T-helper 2 cell treated with Interferon-gamma antibody and Interleukin-4, amounts not matched to agents 5 μg/mL and 100 μg/mL, for 36 hours (primary cell): ENCODE data around the gene FAM111A.
A peak's percentile ranks its signal among the peaks of the same experiment; 100 is the strongest.

Experiments used
- DNase-seq: peaks from one replicate; pipeline ENCODE4 v3.0.0; 2021; ENCODE audit warnings: low spot score
- H3K27ac Mint-ChIP-seq: one replicate; pipeline ENCODE4 v1.8.0; 2021; ENCODE audit warnings: mild to moderate bottlenecking, mixed read lengths
- H3K27me3 Mint-ChIP-seq: one replicate; pipeline ENCODE4 v1.8.0; 2021; ENCODE audit warnings: low read depth, mixed read lengths
- H3K36me3 Mint-ChIP-seq: one replicate; pipeline ENCODE4 v1.8.0; 2021; ENCODE audit warnings: low read depth, mixed read lengths
- H3K4me1 Mint-ChIP-seq: one replicate; pipeline ENCODE4 v1.8.0; 2021; ENCODE audit warnings: low read depth, mixed read lengths
- H3K4me3 Mint-ChIP-seq: one replicate; pipeline ENCODE4 v1.8.0; 2022; ENCODE audit warnings: mild to moderate bottlenecking, moderate library complexity, mixed read lengths
- H3K9me3 Mint-ChIP-seq: one replicate; pipeline ENCODE4 v1.8.0; 2021; ENCODE audit warnings: mixed read lengths

The FAM111A gene

DNA sequence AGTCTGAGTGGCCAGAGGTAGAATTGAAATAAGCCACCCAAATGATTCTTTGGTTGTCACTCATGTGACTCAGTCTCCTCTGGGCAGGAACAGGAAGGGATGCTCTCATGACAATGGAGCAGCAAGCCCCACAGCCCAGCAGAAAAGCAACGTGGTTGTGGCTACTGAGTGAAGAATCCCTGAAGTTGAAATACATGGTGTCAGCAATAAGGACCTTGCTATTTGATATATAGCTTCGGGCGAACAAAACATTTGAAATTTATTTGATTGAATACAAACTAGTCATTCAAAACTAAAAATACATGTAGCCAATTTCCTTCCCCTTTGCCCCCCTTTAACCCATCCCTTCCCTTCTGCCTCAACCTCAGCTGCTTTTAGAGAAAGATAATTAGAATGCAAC is 14.8 kb downstream of the FAM111A start:
- Mint-ChIP-seq H3K4me3 (no peak overlapping the region), H3K4me1 (peaks cover 14% of the 10 kb centered on the region), H3K36me3 (peaks cover 24% of the 10 kb centered on the region), H3K27me3 (peaks cover 7% of the 10 kb centered on the region), H3K9me3 (no peaks in the 10 kb centered on the region), H3K27ac (no peak overlapping the region)
- DNase-seq, result no peak

DNA sequence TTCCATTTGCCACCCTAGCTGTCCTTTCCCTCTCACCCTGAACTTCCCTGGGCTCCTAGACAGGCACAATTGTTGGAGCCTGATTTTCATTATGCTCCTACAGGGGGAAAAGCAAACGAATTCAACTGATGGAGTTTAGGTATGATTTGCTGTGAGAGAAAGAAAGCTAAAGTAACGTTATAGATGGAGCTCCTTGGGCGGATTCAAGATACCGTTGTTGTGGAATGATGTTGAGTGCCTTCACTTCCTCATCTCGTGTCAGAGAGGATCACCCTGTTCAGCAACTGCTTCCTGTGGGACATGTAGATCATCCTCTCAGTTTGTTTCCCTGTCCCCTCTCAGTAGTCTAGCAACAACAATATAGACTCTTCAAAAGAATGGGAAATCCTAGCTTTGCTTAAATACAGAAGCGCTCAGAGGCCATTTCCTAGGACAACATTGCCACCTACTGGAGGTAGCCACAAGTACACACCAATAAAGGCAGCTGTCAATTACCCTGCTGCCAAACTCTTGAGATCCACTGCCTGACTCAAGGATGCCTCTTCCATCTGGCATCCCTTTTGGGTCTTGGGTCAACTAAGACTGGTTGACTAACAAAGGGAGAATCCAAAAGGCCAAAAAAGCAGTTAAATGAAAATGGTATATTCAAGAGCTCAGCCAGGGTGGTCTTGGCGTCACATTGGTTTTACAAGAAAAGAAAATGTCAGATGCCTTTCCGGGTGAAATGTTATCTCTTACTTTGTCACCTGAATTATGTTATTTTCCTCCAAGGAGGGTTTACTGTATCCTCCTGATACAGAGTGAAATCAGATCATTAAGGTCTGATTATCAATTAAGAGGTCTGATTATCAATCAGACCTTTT is 15.8 kb downstream of the FAM111A start:
- peaks cover 12% of the 10 kb centered on the region for H3K27me3 Mint-ChIP-seq
- H3K27ac Mint-ChIP-seq, result peak overlapping the region; percentile 21
- peaks cover 9% of the 10 kb centered on the region for H3K4me1 Mint-ChIP-seq
- no peaks in the 10 kb centered on the region for H3K9me3 Mint-ChIP-seq
- peak; percentile 46 for DNase-seq
- H3K36me3 Mint-ChIP-seq, result peaks cover 14% of the 10 kb centered on the region
- no peak overlapping the region for H3K4me3 Mint-ChIP-seq

DNA sequence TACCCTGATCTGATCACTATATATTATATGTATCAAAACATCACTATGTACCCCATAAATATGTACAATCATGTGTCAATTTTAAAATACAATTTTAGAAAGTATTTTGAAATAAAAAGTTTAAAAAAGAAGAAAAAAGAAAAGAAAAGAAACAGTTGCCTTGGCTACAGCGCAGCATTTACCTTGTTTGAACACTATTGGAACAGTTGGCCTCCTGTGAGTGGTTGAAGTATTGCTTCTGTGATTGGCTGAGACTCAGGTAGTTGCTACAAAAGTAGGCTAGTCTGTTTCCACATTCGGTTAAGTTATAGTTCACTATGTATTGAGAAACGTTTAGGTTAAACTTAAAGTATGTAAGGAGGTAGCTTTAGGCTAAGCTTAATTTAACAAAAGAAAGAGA is 21.4 kb downstream of the FAM111A start:
- Mint-ChIP-seq H3K36me3 (no peaks in the 10 kb centered on the region), H3K4me3 (no peak overlapping the region), H3K9me3 (no peaks in the 10 kb centered on the region), H3K27ac (no peak overlapping the region), H3K4me1 (peaks cover 2% of the 10 kb centered on the region), H3K27me3 (peaks cover 29% of the 10 kb centered on the region)
- DNase-seq, result no peak

DNA sequence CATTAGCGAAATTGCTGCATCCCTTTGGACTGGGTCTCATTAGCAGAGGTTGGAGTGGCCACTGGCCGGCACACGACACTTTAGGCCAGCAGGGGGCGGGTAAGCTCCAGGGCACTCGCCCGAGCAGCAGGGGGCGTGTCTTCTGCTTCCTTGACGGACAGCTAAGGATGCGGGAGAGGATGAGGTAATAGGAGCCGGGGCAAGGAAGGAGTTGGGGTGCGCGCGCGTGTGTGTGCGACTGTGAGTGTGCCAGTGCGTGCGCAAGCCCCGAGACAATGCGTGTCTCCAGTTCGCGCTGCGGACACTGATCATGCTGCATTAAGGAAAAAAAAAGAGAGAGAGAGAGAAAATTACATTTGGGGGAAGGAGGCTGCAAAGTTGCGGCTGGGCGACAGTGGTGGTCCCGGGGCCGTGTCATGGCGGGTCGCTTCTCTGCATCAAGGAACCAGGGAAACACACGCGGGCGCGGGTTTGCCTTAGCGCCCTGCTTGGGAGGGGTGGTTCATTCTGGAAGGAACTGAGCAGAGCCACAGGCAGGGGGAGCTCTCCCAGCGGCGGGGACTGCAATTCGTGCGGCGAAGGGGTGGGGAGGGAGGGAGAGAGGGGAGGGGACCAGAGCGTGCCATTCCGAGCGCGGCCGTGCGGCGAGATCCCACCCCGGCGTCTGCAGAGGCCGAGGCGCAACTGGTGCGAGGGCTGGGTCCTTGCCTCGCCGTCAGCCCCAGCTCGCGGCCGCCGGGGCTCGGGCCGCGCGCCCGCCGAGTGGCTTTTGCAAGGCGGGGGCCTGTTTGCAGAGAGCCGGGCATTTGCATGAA is 29.1 kb downstream of the FAM111A start, which contains the start of gene DTX4:
Gene DTX4, plus strand, starts transcription at position 625 of the 815 bp plus-strand sequence. CDS start 464 bp downstream, outside the sequence.
- Mint-ChIP-seq H3K4me1 (peaks cover 10% of the 10 kb centered on the region), H3K4me3 (peak within 1 kb of the TSS; percentile 82), H3K27me3 (peaks cover 37% of the 10 kb centered on the region), H3K36me3 (no peaks in the 10 kb centered on the region), H3K27ac (peak within 1 kb of the TSS; percentile 50), H3K9me3 (no peaks in the 10 kb centered on the region)
- peak; percentile 86 for DNase-seq

DNA sequence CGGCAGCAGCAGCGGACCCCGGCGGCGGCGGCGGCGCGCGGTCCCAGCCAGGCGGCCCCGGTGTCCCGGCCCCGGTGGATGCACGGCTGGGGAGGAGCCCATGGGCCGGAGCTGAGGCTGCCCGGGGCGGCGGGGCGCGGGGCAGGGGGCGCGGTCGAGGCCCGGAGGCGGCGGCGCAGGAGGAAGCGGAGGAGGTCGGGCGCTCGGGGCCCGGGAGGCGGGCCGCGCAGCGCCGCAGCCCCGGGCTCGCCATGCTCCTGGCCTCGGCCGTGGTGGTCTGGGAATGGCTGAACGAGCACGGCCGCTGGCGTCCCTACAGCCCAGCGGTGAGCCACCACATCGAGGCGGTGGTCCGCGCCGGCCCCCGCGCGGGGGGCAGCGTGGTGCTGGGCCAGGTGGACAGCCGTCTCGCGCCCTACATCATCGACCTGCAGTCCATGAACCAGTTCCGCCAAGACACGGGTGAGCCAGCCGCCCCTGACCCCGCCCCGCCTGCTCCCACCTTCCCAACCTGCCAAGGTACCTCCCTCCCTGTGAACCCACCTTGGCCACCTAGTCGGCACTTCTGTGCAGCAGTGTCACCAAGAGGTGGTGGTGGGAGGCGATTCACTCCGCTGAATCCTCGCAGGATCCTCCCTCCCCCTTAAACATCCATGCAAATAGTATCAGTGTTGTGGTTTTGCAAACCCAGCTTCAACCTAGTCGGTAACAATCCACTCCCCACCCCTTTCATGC is 29.9 kb downstream of the FAM111A start:
- H3K9me3 Mint-ChIP-seq, result no peaks in the 10 kb centered on the region
- H3K27ac Mint-ChIP-seq, result peak overlapping the region; percentile 50
- H3K27me3 Mint-ChIP-seq, result peaks cover 42% of the 10 kb centered on the region
- peaks cover 10% of the 10 kb centered on the region for H3K4me1 Mint-ChIP-seq
- no peak for DNase-seq
- no peaks in the 10 kb centered on the region for H3K36me3 Mint-ChIP-seq
- peak overlapping the region; percentile 82 for H3K4me3 Mint-ChIP-seq

DNA sequence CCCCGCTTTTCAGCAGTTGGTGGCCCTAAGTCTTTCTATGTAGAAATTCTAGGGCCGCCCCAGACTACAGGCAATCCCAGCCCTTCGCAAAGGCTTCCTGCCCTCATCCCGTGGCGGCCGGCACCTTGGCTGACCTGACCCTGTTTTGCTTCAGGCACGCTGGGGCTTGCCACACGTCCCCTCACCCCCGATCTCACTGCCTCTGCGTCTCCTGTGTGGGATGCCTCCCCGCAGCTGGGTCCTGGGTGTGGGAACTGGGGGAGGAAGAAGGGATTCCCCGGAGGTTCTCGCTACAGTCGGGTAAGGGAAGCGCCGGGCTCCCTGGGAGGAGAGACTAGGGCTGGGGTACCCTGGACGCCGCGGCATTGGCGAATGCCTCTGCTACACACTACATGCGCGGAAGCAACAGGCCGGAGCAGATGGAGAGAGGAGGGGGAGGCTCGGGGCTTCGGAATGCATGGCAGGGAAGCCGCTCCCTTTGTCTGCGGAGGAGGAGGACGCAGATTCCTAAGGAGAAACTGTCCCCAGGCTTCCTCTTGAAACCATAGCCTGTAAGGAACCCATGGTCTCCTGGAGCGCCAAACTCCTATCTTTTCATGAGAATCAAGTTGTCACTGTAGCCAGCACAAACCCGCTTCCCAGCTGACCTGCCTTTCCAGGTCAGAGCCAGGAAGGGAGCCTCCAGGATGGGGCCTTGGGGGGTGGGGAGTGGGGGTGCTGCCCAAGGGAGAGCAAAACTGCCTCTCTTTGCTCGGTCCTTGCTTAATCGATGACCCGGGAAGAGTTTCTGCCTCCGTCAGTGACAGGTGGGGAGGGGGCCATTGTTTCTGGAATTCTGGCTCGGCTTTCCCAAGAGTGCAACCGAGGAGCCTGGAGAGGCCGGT is 30.7 kb downstream of the FAM111A start:
- no peaks in the 10 kb centered on the region for H3K36me3 Mint-ChIP-seq
- H3K4me1 Mint-ChIP-seq, result peaks cover 10% of the 10 kb centered on the region
- peaks cover 42% of the 10 kb centered on the region for H3K27me3 Mint-ChIP-seq
- no peaks in the 10 kb centered on the region for H3K9me3 Mint-ChIP-seq
- DNase-seq, result no peak
- peak overlapping the region; percentile 50 for H3K27ac Mint-ChIP-seq
- peak overlapping the region; percentile 82 for H3K4me3 Mint-ChIP-seq

DNA sequence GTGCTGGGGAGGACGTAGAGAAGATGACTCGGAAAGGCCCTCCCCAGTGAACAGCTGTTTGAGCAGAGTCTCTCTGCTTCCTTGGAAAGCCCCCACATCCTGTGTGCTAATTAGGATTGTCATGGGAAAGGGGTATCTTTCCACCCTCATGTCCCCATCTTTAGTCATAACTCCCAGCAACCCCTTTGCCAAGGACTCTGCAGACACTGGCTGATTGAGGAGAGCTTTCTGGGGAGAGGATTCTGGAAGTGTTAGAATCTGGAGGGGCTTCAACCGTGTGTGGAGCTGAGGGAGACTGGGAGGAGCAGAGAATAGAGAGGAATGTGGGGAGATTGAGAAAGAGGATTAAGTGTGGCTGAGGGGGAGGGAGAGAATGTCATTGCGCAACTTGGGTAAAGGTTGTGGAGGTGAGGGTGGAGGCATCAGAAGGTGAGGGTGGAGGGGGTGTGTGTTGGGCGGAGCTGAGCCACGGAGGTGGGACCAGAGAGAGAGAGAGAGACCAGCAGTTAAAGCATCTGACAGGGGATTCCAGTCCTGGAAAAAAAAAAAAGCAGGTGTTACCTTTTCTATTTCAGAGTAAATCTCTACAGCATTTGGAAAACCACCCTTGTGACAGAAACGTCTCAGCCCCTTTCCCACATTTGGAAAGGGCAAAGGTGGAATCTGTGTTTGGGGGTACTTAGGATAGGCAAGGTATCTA is 31.5 kb downstream of the FAM111A start:
- Mint-ChIP-seq H3K4me1 (peaks cover 10% of the 10 kb centered on the region), H3K9me3 (no peaks in the 10 kb centered on the region), H3K27me3 (peaks cover 44% of the 10 kb centered on the region), H3K4me3 (no peak overlapping the region), H3K27ac (no peak overlapping the region), H3K36me3 (no peaks in the 10 kb centered on the region)
- DNase-seq, result no peak

DNA sequence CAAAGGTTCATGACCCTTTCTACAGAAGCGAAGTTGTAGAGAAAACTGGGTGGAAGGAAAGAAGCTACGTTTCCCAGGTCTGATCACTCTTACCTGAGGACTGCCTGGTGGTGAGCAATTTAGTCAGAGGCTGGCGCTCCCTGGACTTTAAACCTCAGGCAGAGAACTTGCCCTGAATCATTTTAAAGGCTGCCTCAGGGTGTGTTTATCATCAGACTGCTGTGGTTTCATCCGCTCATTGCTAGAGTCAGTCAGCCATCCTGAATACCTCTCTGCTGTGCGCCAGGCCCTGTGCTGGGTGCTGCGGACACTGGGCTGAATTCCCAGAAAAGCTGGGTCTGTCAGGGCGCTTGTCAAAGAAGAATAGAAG is 32.0 kb downstream of the FAM111A start:
- no peaks in the 10 kb centered on the region for H3K9me3 Mint-ChIP-seq
- H3K27ac Mint-ChIP-seq, result no peak overlapping the region
- H3K27me3 Mint-ChIP-seq, result peaks cover 44% of the 10 kb centered on the region
- no peaks in the 10 kb centered on the region for H3K36me3 Mint-ChIP-seq
- peaks cover 10% of the 10 kb centered on the region for H3K4me1 Mint-ChIP-seq
- no peak overlapping the region for H3K4me3 Mint-ChIP-seq
- no peak for DNase-seq

DNA sequence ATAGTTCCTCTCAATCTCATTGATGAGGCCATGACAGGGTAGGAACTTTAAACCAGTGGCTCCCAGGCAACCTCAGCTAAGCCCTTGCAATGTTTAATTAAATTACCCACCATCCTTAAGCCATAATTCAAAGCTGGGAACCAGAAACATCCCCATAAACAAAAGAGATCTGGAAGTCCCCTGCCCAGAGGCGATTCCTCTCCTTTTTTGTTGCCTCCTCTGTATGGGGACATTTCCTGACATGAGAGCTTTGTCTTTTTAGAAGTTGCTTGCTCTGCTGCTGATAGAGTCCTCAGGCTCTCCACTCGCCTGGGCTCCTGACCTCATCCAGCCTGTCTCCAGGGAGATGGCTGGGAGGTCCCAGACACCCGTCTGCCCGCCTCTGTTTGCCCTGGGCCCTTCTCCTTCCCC is 32.4 kb downstream of the FAM111A start:
- Mint-ChIP-seq H3K4me3 (no peak overlapping the region), H3K27ac (no peak overlapping the region), H3K27me3 (peaks cover 44% of the 10 kb centered on the region), H3K9me3 (no peaks in the 10 kb centered on the region), H3K4me1 (peaks cover 10% of the 10 kb centered on the region), H3K36me3 (no peaks in the 10 kb centered on the region)
- no peak for DNase-seq

DNA sequence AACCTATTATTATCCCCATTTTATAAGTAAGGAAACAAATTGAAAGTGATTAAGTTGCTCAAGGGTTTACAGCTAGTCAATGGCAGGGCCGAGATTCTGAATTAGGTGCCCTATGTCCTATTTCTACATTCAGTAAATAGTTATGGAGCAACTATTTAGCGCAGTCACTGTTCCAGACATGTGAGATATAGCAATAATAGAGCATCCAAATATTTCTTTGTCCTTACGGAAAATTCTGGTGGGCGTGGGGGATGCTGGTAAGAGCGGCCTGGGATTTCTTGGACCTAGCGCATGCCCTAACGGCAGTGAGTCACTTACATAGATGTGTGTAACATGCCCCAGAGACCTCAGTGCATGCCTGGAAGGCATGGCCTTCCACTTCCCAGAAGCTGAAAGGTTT is 33.7 kb downstream of the FAM111A start:
- H3K4me3 Mint-ChIP-seq, result no peak overlapping the region
- H3K27ac Mint-ChIP-seq, result no peak overlapping the region
- H3K4me1 Mint-ChIP-seq, result peaks cover 10% of the 10 kb centered on the region
- DNase-seq, result no peak
- H3K27me3 Mint-ChIP-seq, result peaks cover 44% of the 10 kb centered on the region
- no peaks in the 10 kb centered on the region for H3K36me3 Mint-ChIP-seq
- no peaks in the 10 kb centered on the region for H3K9me3 Mint-ChIP-seq

DNA sequence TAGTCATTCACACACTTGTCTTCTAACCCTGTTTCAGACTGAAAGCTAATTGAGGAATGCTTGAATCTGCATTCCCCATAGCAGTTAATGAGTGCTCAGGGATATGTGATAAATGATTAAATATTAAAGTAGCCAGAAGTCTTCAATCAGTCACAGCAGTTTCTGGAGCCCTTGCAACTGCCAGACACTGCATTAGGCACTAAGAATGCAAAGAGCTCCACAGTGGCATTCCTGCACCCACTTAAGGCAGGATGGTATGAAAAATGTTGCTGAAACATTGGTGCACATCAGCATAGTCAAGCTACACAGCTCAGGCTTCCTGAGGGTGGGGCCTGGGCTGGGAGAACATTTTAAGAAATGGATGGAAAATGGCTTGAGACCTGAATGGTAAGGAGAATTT is 35.7 kb downstream of the FAM111A start:
- peaks cover 38% of the 10 kb centered on the region for H3K27me3 Mint-ChIP-seq
- no peak overlapping the region for H3K27ac Mint-ChIP-seq
- no peak for DNase-seq
- H3K9me3 Mint-ChIP-seq, result no peaks in the 10 kb centered on the region
- no peaks in the 10 kb centered on the region for H3K36me3 Mint-ChIP-seq
- no peak overlapping the region for H3K4me3 Mint-ChIP-seq
- peaks cover 3% of the 10 kb centered on the region for H3K4me1 Mint-ChIP-seq

DNA sequence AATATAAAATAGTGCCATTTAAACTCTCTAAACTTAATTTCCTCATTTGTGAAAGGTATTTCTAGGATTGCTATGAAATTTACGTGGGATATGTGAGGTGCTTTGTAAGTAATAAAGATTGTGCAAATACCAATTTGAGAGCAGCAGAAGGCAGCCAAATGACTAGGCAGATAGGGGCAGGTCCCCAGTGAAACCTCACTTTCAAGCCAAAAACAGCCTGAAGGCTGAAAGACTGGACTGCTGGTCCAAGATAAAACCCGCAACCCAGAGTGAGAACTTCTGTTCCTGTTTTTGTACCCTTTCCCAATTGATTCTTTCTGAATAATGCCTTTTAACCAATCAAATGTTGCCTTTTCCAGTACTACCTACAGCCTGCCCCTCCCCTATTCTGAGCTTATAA is 36.5 kb downstream of the FAM111A start:
- Mint-ChIP-seq H3K4me1 (peaks cover 1% of the 10 kb centered on the region), H3K36me3 (no peaks in the 10 kb centered on the region), H3K27ac (no peak overlapping the region), H3K4me3 (no peak overlapping the region), H3K27me3 (peaks cover 31% of the 10 kb centered on the region), H3K9me3 (no peaks in the 10 kb centered on the region)
- no peak for DNase-seq
